ENCODE results near the gene BTBD19. TPM values are rescaled to one million over a fixed set of nuclear protein-coding genes. Genes with fewer than 3 reads are reported as not detected.
"Not testable (repeated sequence)": the region's sequence is repeated elsewhere in the genome, so short reads cannot be mapped to it uniquely, and the experiment has no call there.

Gene BTBD19
- polyA plus RNA-seq, 1 of the 3 experiments (the other 2 are of a cell fraction), result 36.9 TPM

GRCh38 chr1:44810101-44810761, 1.9 kb downstream of the BTBD19 start:
- Histone ChIP-seq H3K4me2 (peak overlapping the region; percentile 76), H2AFZ (ENCODE audit: low read depth) (no peak overlapping the region), H3F3A (replicated peaks; ENCODE audit: insufficient read depth) (peaks cover 67% of the 10 kb centered on the region), H3K9ac (peak overlapping the region; percentile 94), H3K27me3 (ENCODE audit: insufficient read depth) (no peaks in the 10 kb centered on the region), H3K27ac (ENCODE audit: low read depth in 2 of 2, low read length in 1 of 2) (peak overlapping the region; percentile 94 to 100), H3K79me2 (ENCODE audit: insufficient read depth) (peaks cover 48% of the 10 kb centered on the region), H4K20me1 (ENCODE audit: insufficient read depth) (no peaks in the 10 kb centered on the region), H3K4me1 (ENCODE audit: control insufficient read depth in 1 of 2, insufficient read depth in 2 of 2, low read depth in 1 of 2, low read length in 1 of 2) (peaks cover 56 to 82% of the 10 kb centered on the region in 2 experiments; a peak in 3 of 4 replicates), H3K4me3 (ENCODE audit: low read depth in 2 of 2, low read length in 1 of 2) (peak overlapping the region; percentile 43 to 54; a peak in 3 of 4 replicates), H3K36me3 (replicated peaks in 1 of 2; ENCODE audit: control insufficient read depth in 1 of 2, insufficient read depth in 2 of 2, low read length in 1 of 2) (peaks cover 20 to 35% of the 10 kb centered on the region in 2 experiments), H3K9me3 (no peaks in the 10 kb centered on the region), H3K9me2 (no peaks in the 10 kb centered on the region)
- DNase-seq, result no peak
- TF ChIP-seq ZBTB33 (IDR thresholded peaks at IDR 0.05; ENCODE audit: borderline replicate concordance, low read depth) (no peak), PBX3 (IDR thresholded peaks at IDR 0.05) (peak; percentile 14; the same call in 1 of the 2 replicates), GABPA (IDR thresholded peaks at IDR 0.05; ENCODE audit: low read depth) (no peak), TCF12 (IDR thresholded peaks at IDR 0.05) (peak; percentile 57; the same call in 1 of the 2 replicates), MAX (IDR thresholded peaks at IDR 0.05; ENCODE audit: low read depth) (peak; percentile 32), IRF3 (IDR thresholded peaks at IDR 0.05; ENCODE audit: low read depth, low read length) (no peak), CTCF (IDR thresholded peaks at IDR 0.05) (no peak), NFIC (IDR thresholded peaks at IDR 0.05; ENCODE audit: borderline replicate concordance) (peak; percentile 92), MXI1 (IDR thresholded peaks at IDR 0.05; ENCODE audit: low read depth, low read length) (no peak), EP300 (IDR thresholded peaks at IDR 0.05; ENCODE audit: borderline replicate concordance in 1 of 2, low read depth in 1 of 2, low read length in 1 of 2) (peak in 1 of 2 experiments; percentile 28; a peak in 1 of 4 replicates), CHD2 (IDR thresholded peaks at IDR 0.05; ENCODE audit: low read length, partially characterized antibody) (no peak)
- WGBS (ENCODE audit: low lambda C conversion rate), result 80% methylated on average over 4 of the region's 12 CpGs
- ChIA-PET POLR2A (interaction anchor here (1.0 to 3.1 kb wide), 3 partner anchors 9 to 35 kb away, joined by 3 to 29 read pairs (median 22); partner anchors contain the start of genes PLK3 and RPS8), CTCF (interaction anchor here (2.4 kb wide), 1 partner anchor 10 kb away, joined by 11 read pairs; the partner anchor contains the start of gene PLK3)

GRCh38 chr1:44810762-44811105, 2.4 kb downstream of the BTBD19 start:
- POLR2A ChIA-PET, result interaction anchor here (1.0 kb wide), 1 partner anchor 9 kb away, joined by 3 read pairs; no protein-coding TSS in a partner anchor
- not testable (repeated sequence) for DNase-seq
- H3K4me2 ChIP-seq, result peak overlapping the region; percentile 76

More at GRCh38 chr1:44810762-44811105, 2.4 kb downstream of the BTBD19 start:
- Histone ChIP-seq H3K27ac (ENCODE audit: low read depth in 2 of 2, low read length in 1 of 2) (peak overlapping the region; percentile 94 to 100), H3K36me3 (replicated peaks in 1 of 2; ENCODE audit: control insufficient read depth in 1 of 2, insufficient read depth in 2 of 2, low read length in 1 of 2) (peaks cover 17 to 35% of the 10 kb centered on the region in 2 experiments), H3K4me1 (ENCODE audit: control insufficient read depth in 1 of 2, insufficient read depth in 2 of 2, low read depth in 1 of 2, low read length in 1 of 2) (peaks cover 56 to 77% of the 10 kb centered on the region in 2 experiments; a peak in 3 of 4 replicates), H3F3A (replicated peaks; ENCODE audit: insufficient read depth) (peaks cover 67% of the 10 kb centered on the region), H3K79me2 (ENCODE audit: insufficient read depth) (peaks cover 43% of the 10 kb centered on the region), H3K9ac (peak overlapping the region; percentile 94; the same call in 1 of the 2 replicates)
- H2AFZ ChIP-seq (ENCODE audit: low read depth); H3K9me2 ChIP-seq; H3K27me3 ChIP-seq (ENCODE audit: insufficient read depth); H3K9me3 ChIP-seq; H3K4me3 ChIP-seq (ENCODE audit: low read depth in 2 of 2, low read length in 1 of 2); H4K20me1 ChIP-seq (ENCODE audit: insufficient read depth): not testable (repeated sequence)
- WGBS (ENCODE audit: low lambda C conversion rate), result 91% methylated on average over 4 of the region's 4 CpGs
- CTCF ChIA-PET, result interaction anchor here (0.9 to 2.4 kb wide), 2 partner anchors 10 to 11 kb away, joined by 3 to 11 read pairs; partner anchors contain the start of gene PLK3

All from SK-N-SH (cell line).